NCI-H226 (cell line): ENCODE results near the gene MAPK1IP1L.
A peak's percentile ranks its signal among the peaks of the same experiment; 100 is the strongest.
"Not testable (repeated sequence)": the region's sequence is repeated elsewhere in the genome, so short reads cannot be mapped to it uniquely, and the experiment has no call there.

Source experiments
- DNase-seq: peaks from one replicate; pipeline ENCODE4 v3.0.0-alpha.2; 2015

Gene MAPK1IP1L

DNA sequence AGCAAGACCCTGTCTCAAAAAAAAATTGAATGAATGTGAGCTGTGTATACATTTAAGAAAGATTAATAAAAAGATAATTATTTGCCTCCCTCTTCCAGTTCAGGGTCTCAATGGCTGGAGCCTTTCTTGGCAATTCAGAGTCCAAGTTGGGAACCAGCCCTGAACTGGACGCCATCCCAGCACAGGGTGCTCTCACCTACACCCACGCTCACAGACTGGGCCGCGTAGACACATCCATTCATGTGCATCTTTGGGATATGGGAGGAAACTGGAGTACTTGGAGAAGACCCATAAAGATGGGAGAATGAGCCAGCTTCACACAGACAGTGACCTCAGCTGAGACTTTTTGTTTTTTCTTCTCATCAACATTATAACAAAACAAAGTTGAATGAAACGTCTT is 6.5 kb downstream of the MAPK1IP1L start:
- DNase-seq: no peak

GRCh38 chr14:55059333-55059732 is 7.9 kb downstream of the MAPK1IP1L start:
- no peak for DNase-seq

GRCh38 chr14:55062517-55063351 is 11.3 kb downstream of the MAPK1IP1L start:
- no peak for DNase-seq

GRCh38 chr14:55064896-55065295 is 13.4 kb downstream of the MAPK1IP1L start:
- DNase-seq: not testable (repeated sequence)

GRCh38 chr14:55065411-55065810 is 14.0 kb downstream of the MAPK1IP1L start:
- DNase-seq: no peak

- no peak for DNase-seq
Measured at GRCh38 chr14:55066223-55066622, 14.8 kb downstream of the MAPK1IP1L start.

DNA sequence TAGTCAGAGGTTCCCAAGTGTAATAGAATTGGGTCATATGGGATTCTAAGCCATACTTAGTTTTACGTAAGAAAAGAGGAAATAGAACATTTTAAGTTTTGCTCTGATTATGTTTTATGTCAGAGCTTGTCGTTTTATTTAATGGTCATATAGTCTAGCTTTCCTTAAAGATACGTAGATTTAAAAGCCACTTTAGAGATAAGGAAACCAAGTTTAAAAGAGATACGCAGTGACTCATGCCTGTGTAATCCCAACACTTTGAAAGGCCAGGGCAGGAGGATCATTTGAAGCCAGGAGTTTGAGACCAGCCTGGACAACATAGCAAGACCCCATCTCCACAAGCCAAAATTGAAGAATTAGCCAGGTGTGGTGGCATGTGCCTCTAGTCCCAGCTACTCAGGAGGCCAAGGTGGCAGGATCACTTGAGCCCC is 19.5 kb downstream of the MAPK1IP1L start:
- DNase-seq: peak; percentile 55

GRCh38 chr14:55071870-55072640 is 20.6 kb downstream of the MAPK1IP1L start:
- DNase-seq: peak; percentile 88

- peak; percentile 23 for DNase-seq
Measured at GRCh38 chr14:55073856-55074255, 22.4 kb downstream of the MAPK1IP1L start.

DNA sequence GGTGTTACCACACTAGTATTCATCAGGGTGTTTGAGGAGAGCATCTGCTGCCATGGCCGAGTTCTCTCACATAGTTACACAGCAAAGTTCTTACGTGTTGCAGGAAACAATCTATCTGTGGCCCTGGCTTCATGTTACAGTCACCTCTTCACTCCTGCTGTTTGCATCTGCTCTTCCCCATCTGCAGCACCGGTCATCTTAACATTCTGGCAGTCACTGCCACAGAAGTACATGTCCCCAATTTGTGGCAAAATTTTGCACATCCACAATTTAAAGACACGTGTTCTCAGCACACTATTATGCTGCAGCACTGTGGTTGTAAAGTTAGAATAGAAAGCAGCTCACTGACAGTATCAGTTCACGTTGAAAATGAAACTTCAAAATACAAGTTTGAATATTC is 23.2 kb downstream of the MAPK1IP1L start:
- DNase-seq: no peak

DNA sequence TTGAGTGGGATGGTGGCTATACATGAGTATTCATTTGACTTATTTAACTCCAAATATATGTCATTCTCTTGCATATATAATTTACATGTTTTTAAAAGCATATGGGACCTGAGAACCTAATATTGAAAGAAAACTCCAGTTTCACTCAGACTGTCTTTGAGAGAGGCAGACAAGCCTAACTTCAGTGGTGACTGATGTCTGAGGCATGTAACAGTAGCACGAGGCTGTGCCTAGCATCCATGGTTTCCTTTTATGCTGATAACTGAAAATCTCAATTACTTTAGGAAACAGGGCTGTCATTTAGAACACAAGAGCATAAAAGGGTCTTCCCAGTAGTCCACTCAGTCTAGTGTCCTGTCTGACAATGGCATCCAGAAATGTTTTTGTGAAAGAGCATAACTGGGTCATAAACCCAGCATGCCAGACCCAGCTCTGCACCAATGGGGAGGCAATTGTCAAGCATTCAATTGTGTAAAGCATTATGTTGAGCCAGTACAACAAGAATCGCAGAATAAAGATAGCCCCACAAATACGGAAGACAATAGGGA is 24.3 kb downstream of the MAPK1IP1L start:
- peak; percentile 35 for DNase-seq

- DNase-seq: no peak
Measured at GRCh38 chr14:55077170-55078151, 26.0 kb downstream of the MAPK1IP1L start.

DNA sequence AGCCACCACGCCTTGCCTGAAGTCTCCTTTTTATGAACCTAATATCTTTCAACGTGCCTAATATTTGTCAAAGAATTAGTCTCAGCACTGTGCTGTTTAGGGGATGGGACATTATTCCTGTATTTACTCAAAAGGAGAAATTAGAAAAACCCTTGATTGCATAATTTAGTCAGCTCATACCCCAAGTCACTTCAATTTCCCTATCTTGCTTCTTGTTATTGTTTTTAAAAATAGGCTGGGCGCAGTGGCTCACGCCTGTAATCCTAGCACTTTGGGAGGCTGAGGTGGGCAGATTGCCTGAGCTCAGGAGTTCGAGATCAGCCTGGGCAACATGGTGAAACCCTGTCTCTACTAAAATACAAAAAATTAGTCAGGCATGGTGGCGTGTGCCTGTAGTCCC is 28.5 kb downstream of the MAPK1IP1L start:
- not testable (repeated sequence) for DNase-seq

DNA sequence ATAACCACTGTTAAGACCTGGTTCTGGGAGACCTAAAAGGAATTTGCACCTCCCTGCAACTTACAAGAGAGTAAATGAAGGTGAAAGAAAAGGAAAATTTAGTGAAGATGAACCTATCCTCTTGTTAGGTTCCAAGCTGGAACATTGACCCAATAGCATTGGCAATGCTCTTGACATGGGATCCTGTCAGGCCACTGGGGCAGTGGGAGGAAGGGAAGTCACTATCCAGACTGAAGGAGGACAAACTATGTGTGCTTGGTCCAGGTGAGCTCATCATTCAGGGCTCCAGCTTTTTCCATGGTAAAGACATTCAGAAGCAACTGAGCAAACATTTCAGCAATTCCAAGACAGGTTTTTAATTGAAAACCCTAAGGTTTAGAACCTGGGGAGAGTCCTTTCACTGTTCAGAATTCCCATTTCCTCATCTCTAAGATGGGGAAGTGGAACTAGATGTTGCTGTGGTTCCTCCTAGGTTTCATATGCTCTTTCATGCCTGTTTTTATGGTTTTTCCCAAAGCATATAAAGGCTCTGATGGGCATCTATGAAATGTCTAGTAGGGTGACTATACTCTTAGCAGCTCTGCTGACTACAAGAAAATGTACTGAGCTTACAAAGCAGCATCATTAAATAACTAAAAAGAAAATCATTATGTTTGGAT is 33.1 kb downstream of the MAPK1IP1L start:
- DNase-seq: no peak

DNA sequence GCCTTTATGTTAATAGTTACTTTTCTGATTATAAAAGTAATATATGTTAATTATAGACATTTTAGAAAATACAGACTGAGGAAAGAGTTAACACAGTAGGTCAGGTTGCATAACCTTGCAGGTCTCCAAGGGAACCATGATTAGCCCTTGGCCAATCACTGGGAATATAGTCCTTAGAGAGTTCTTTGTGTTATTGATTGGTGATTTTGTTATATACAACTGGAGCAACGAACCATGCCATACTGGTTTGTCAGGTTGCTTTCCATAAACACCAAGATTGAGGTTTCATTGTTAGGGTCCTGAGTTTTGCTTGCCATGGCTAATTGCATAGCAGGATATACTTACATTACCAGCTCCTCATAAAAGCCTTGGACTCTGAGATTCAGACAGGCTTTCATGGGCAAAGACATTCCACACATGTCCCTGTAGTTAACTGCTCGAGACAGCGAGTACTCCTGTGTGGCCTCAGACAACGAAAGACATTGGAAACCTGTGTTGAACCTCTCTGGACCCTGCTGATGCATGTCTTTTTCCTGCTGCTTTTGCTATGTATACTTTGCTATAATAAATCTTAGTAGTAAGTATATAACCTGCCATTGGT is 33.7 kb downstream of the MAPK1IP1L start:
- DNase-seq: no peak

GRCh38 chr14:55086938-55087337 is 35.5 kb downstream of the MAPK1IP1L start:
- no peak for DNase-seq

DNA sequence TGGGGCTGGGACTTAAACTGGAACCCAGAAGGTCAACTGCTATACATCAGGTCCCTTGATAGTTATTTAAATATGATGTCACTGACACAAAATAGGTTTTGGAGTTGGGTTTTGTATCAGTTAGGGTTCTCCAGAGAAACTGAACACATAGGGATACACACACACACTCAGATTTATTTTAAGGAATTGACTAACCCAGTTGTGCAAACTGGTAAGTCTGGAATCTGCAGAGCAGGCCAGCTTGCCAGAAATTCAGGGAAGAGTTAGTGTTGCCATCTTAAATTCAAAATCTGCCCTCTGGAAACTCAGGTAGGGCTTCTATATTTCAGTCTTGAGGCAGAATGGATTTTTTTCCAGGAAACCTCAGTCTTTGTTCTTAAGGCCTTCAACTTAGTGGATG is 36.9 kb downstream of the MAPK1IP1L start:
- no peak for DNase-seq

DNA sequence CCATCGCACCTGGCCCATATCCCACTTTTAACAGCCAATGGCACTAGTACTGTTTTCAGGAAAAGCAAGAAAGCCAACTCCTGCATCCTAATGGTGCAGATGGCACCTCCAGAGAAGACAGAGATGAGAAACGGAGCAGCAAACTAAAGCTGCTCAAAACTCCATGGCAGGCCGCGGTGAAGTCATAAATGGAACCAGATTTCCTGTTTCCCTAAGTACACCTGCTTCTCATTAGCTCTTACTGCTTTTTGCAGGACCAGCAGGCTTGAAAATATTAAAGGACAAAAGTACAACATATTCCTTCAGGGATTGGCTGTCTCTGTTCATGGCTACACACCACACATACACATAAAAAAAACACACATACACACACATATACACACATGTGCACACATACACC is 40.9 kb downstream of the MAPK1IP1L start:
- DNase-seq: no peak

- peak; percentile 33 for DNase-seq
Measured at GRCh38 chr14:55094292-55095157, 43.1 kb downstream of the MAPK1IP1L start.

DNA sequence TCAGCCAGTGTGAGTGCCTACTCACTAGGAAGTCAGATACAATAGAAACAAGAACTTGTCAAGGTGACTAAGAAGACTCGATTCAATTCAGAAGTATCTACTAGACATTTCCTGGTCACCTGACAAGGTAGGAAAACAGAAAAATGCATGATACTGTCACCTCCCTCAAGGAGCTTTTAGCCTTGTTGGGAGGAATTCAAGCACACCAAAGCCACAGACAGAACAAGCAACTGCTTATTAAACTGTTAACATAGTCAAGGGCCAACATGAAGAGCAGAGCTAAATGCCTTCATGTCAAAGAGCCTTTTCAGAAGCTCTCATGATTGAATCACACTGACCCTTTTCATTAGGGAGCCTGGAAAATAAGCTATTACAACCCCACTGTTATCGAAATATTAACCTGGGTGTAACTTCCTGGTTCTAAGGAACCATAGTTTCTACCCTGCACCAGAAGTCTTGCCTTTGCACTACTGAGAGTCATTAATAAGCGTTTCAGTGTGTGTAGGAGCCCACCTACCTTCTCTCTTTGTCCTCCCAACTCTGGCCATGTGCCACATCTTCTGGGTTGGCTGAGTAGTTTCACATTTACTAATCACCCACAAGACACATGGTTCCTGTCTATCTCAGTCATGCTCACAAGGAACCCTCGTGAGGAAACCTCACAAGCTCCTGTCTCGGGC is 46.6 kb downstream of the MAPK1IP1L start:
- no peak for DNase-seq
